GM18498 (cell line): ENCODE results near the gene C17orf67.
"Not testable (repeated sequence)": the region's sequence is repeated elsewhere in the genome, so short reads cannot be mapped to it uniquely, and the experiment has no call there.

Experiments
- ATAC-seq: cut with Tn5 transposase; IDR thresholded peaks from one replicate; pipeline ENCODE4 v1.9.1; 2021; ENCODE audit warnings: mild to moderate bottlenecking, moderate library complexity; ENCODE audit not compliant: unreplicated experiment

C17orf67 gene

GRCh38 chr17:56779322-56779721 is 54.4 kb downstream of the C17orf67 start:
- ATAC-seq: no peak

- no peak for ATAC-seq
Measured at GRCh38 chr17:56778898-56779297, 54.8 kb downstream of the C17orf67 start.

GRCh38 chr17:56777859-56778258 is 55.9 kb downstream of the C17orf67 start:
- no peak for ATAC-seq

GRCh38 chr17:56774650-56775049 is 59.1 kb downstream of the C17orf67 start:
- no peak for ATAC-seq

- no peak for ATAC-seq
Measured at GRCh38 chr17:56773124-56773523, 60.6 kb downstream of the C17orf67 start.

GRCh38 chr17:56772442-56772841 is 61.3 kb downstream of the C17orf67 start:
- no peak for ATAC-seq

- ATAC-seq: no peak
Measured at GRCh38 chr17:56771975-56772374, 61.7 kb downstream of the C17orf67 start.

- no peak for ATAC-seq
Measured at GRCh38 chr17:56771563-56771962, 62.2 kb downstream of the C17orf67 start.

GRCh38 chr17:56770427-56770826 is 63.3 kb downstream of the C17orf67 start:
- ATAC-seq: no peak

- no peak for ATAC-seq
Measured at GRCh38 chr17:56765449-56765848, 68.3 kb downstream of the C17orf67 start.

GRCh38 chr17:56762988-56763387 is 70.7 kb downstream of the C17orf67 start:
- ATAC-seq: no peak

- ATAC-seq: no peak
Measured at GRCh38 chr17:56762144-56762543, 71.6 kb downstream of the C17orf67 start.

- no peak for ATAC-seq
Measured at GRCh38 chr17:56761387-56761786, 72.3 kb downstream of the C17orf67 start.

GRCh38 chr17:56757611-56758010 is 76.1 kb downstream of the C17orf67 start:
- not testable (repeated sequence) for ATAC-seq

- no peak for ATAC-seq
Measured at GRCh38 chr17:56756536-56756935, 77.2 kb downstream of the C17orf67 start.

- no peak for ATAC-seq
Measured at GRCh38 chr17:56755310-56755709, 78.4 kb downstream of the C17orf67 start.

- no peak for ATAC-seq
Measured at GRCh38 chr17:56754523-56755208, 79.1 kb downstream of the C17orf67 start.

- no peak for ATAC-seq
Measured at GRCh38 chr17:56752263-56752836, 81.4 kb downstream of the C17orf67 start.

GRCh38 chr17:56751145-56751738 is 82.5 kb downstream of the C17orf67 start:
- no peak for ATAC-seq

GRCh38 chr17:56744721-56745120 is 89.0 kb downstream of the C17orf67 start:
- no peak for ATAC-seq

GRCh38 chr17:56742601-56743000 is 91.1 kb downstream of the C17orf67 start:
- no peak for ATAC-seq
